ENCODE data around the gene WRAP73. TPM values are rescaled to one million over a fixed set of nuclear protein-coding genes. Genes with fewer than 3 reads are reported as not detected.

Gene WRAP73
- total RNA-seq, 3 donors from 2014 or later = 19.2 to 26.3 (median 21.0) TPM

DNA sequence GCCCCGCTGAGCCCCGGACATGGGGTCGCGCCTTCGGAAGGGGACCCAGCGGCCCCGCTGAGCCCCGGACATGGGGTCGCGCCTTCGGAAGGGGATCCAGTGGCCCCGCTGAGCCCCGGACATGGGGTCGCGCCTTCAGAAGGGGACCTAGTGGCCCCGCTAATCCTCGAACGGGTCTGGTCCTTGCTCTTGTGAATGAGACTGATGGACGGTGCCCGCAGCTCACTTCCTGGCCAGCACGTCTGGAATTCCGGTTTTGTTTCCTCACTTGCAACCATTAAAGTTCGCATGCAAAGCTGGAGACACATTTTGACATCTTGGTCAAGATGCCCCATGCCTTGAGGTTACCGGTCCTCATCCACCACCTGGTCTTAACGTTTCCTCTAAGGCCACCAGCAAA lies 5.6 kb downstream of the WRAP73 start:
- Histone ChIP-seq H3K4me1 (ENCODE audit: low read depth) (peaks cover 8% of the 10 kb centered on the region), H3K4me3 (no peak overlapping the region)

DNA sequence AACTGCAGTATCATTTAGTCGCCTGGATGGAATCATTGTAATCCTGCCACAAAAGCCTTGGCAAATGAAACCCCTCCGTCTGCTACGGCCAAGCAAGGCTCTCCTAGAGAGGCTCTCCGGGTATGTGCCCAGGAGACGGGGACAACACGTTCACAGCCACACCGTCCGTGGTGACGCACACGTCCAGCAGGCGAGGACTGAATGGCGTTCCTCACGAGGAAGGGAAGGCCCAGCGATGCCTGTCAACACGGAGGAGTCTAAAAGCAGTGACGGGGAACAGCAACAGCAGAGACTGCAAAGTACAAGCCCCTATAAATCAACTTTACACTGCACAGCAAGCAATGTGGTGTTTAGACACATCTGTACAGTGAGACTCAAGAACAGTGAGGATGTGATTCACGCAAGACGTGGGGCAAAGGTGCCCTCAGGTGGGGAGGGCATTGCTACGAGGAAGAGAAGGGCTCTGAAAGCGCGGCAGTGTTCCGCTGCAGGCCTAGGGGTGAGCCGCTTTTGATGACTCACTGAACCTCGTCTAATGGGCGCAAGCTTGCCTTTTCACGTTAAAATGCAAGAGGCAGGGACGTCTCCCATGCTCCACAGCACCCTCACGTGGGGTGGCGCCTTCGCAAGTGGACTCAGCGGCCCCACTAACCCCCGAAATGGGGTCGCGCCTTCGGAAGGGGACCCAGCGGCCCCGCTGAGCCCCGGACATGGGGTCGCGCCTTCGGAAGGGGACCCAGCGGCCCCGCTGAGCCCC lies 6.8 kb downstream of the WRAP73 start:
- H3K4me1 ChIP-seq (ENCODE audit: low read depth) = no peaks in the 10 kb centered on the region
- TF ChIP-seq, protein P1, sequence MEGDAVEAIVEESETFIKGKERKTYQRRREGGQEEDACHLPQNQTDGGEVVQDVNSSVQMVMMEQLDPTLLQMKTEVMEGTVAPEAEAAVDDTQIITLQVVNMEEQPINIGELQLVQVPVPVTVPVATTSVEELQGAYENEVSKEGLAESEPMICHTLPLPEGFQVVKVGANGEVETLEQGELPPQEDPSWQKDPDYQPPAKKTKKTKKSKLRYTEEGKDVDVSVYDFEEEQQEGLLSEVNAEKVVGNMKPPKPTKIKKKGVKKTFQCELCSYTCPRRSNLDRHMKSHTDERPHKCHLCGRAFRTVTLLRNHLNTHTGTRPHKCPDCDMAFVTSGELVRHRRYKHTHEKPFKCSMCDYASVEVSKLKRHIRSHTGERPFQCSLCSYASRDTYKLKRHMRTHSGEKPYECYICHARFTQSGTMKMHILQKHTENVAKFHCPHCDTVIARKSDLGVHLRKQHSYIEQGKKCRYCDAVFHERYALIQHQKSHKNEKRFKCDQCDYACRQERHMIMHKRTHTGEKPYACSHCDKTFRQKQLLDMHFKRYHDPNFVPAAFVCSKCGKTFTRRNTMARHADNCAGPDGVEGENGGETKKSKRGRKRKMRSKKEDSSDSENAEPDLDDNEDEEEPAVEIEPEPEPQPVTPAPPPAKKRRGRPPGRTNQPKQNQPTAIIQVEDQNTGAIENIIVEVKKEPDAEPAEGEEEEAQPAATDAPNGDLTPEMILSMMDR (IDR thresholded peaks at IDR 0.05) = no peak
- H3K9me3 ChIP-seq = no peaks in the 10 kb centered on the region
- no peaks in the 10 kb centered on the region for H3K36me3 ChIP-seq (ENCODE audit: low read depth)
- intact Hi-C loops (cut with DNase I, micrococcal nuclease) = no loop called here
- no peak overlapping the region for H3K4me3 ChIP-seq
- DNase-seq (peak in 2 of 3 donors; percentile 21 to 31), ATAC-seq (no peak)

More for the DNA sequence above, 5.6 kb downstream of the WRAP73 start:
- TF ChIP-seq, protein P1 (IDR thresholded peaks at IDR 0.05) = no peak
- DNase-seq (peak in 1 of 3 donors; percentile 9), ATAC-seq (no peak)
- intact Hi-C loops (cut with DNase I, micrococcal nuclease) = no loop called here
- Histone ChIP-seq H3K9me3 (no peaks in the 10 kb centered on the region), H3K36me3 (ENCODE audit: low read depth) (no peaks in the 10 kb centered on the region)

DNA sequence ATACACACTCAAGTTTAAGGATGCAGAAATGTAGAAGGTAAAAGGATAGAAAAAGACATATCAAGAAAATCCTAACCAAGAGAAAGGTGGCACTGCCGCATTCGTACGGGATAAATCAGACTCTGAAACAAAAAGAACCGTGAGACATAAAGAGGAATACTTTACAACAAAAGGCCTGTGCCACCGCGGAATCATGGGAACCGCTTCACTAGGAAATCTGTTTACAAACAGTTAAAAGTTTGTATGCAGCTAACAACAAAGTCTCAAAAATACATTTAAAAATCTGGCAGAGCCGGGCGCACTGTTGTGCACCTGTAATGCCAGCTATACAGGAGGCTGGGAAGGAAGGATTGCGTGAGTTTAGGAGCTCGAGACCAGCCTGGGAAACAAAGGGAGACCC lies 8.1 kb downstream of the WRAP73 start:
- Histone ChIP-seq H3K36me3 (ENCODE audit: low read depth) (no peaks in the 10 kb centered on the region), H3K9me3 (no peaks in the 10 kb centered on the region), H3K4me3 (no peak overlapping the region), H3K4me1 (ENCODE audit: low read depth) (no peaks in the 10 kb centered on the region)
- intact Hi-C loops (cut with DNase I, micrococcal nuclease) = no loop called here
- TF ChIP-seq, protein P1 (IDR thresholded peaks at IDR 0.05) = no peak
- DNase-seq = no peak
- no peak for ATAC-seq

- ATAC-seq = no peak
- Histone ChIP-seq H3K9me3 (no peaks in the 10 kb centered on the region), H3K4me1 (ENCODE audit: low read depth) (no peaks in the 10 kb centered on the region), H3K36me3 (ENCODE audit: low read depth) (no peaks in the 10 kb centered on the region), H3K4me3 (no peak overlapping the region)
- intact Hi-C loops (cut with DNase I, micrococcal nuclease) = no loop called here
- TF ChIP-seq, protein P1 (IDR thresholded peaks at IDR 0.05) = no peak
- peak in 2 of 3 donors; percentile 11 to 31 for DNase-seq
These were observed 8.7 kb downstream of the WRAP73 start for GRCh38 chr1:3641046-3641760.

DNA sequence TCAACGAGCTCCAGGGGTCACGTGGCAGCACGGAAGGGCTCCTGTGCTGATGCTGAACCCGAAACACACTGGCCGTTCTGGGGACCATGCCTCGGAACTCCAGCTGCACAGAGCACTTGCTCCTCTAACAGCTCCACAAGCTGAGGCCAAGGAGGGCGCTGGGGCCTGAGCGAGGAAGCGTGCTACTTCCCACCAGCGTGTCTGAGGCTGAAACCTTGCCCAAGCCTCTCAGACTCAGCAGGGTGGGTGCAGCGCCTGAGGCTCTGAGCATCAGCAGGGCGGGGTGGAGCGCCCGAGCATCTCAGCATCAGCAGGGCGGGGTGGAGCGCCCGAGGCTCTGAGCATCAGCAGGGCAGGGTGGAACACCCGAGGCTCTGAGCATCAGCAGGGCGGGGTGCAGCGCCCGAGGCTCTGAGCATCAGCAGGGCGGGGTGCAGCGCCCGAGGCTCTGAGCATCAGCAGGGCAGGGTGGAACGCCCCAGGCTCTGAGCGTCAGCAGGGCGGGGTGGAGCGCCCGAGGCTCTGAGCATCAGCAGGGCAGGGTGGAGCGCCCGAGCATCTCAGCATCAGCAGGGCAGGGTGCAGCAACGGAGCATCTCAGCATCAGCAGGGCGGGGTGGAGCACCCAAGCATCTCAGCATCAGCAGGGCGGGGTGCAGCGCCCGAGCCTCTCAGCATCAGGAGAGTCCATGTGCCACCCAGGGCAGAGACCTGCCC lies 9.6 kb downstream of the WRAP73 start:
- Histone ChIP-seq H3K36me3 (ENCODE audit: low read depth) (no peaks in the 10 kb centered on the region), H3K4me1 (ENCODE audit: low read depth) (no peaks in the 10 kb centered on the region), H3K4me3 (no peak overlapping the region), H3K9me3 (no peaks in the 10 kb centered on the region)
- TF ChIP-seq, protein P1 (IDR thresholded peaks at IDR 0.05) = no peak
- ATAC-seq = no peak
- intact Hi-C loops (cut with DNase I, micrococcal nuclease) = no loop called here
- peak in 2 of 3 donors; percentile 6 to 43 for DNase-seq
